ENCODE results near the gene AFAP1.

Gene AFAP1

GRCh38 chr4:7779432-7779768 is 160.3 kb downstream of the AFAP1 start:
- DNase-seq, result no peak

GRCh38 chr4:7778510-7779431 is 160.9 kb downstream of the AFAP1 start:
- DNase-seq, result no peak

GRCh38 chr4:7777871-7778509 is 161.7 kb downstream of the AFAP1 start:
- DNase-seq, result no peak

GRCh38 chr4:7777017-7777710 is 162.5 kb downstream of the AFAP1 start:
- no peak for DNase-seq

- no peak for DNase-seq
Measured at GRCh38 chr4:7775396-7775795, 164.3 kb downstream of the AFAP1 start.

- DNase-seq, result no peak
Measured at GRCh38 chr4:7774301-7775294, 165.1 kb downstream of the AFAP1 start.

- DNase-seq, result no peak
Measured at GRCh38 chr4:7773401-7774180, 166.1 kb downstream of the AFAP1 start.

GRCh38 chr4:7772711-7773385 is 166.8 kb downstream of the AFAP1 start:
- DNase-seq, result no peak

GRCh38 chr4:7771541-7772507 is 167.8 kb downstream of the AFAP1 start:
- no peak for DNase-seq

- DNase-seq, result no peak
Measured at GRCh38 chr4:7771056-7771455, 168.6 kb downstream of the AFAP1 start.

GRCh38 chr4:7770224-7771050 is 169.2 kb downstream of the AFAP1 start:
- no peak for DNase-seq

GRCh38 chr4:7769396-7770223 is 170.1 kb downstream of the AFAP1 start:
- DNase-seq, result no peak

GRCh38 chr4:7768736-7769135 is 170.9 kb downstream of the AFAP1 start:
- DNase-seq, result no peak

- DNase-seq, result no peak
Measured at GRCh38 chr4:7767966-7768365, 171.7 kb downstream of the AFAP1 start.

GRCh38 chr4:7767526-7767925 is 172.1 kb downstream of the AFAP1 start:
- no peak for DNase-seq

- DNase-seq, result no peak
Measured at GRCh38 chr4:7766661-7767345, 172.9 kb downstream of the AFAP1 start.

- DNase-seq, result no peak
Measured at GRCh38 chr4:7766086-7766485, 173.6 kb downstream of the AFAP1 start.
